Stimulated activated CD4-positive, alpha-beta T cell treated with anti-CD3 and anti-CD28 coated beads, TNF-alpha, amount 100 ng/mL, for 24 hours (primary cell): Measurements from ENCODE around the gene ASXL2.
"Not testable (repeated sequence)": the region's sequence is repeated elsewhere in the genome, so short reads cannot be mapped to it uniquely, and the experiment has no call there.

ENCODE experiments used
- DNase-seq, 3 experiments: peaks; one replicate each; pipeline ENCODE4 v3.0.0-alpha.2; 2020; ENCODE audit warnings: low read depth in 3 of 3

Gene ASXL2

DNA sequence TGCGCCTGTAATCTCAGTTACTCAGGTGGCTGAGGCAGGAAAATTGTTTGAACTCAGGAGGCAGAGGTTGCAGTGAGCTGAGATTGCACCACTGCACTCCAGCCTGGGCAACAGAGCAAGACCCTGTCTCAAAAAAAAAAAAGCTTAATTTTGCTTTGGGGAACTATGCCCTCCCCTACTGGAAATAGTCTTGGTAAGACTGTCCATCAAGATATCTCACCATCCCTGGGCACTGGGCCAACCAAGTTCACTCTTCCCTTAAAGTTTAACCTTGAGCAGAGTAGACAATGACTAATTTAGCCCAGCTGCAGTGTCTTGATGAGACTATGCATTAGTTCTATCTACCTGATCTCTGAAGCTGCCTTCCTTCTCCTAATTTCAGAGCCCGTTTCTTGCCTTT lies 44.7 kb downstream of the ASXL2 start:
- peak in 1 of 3 experiments; percentile 23 for DNase-seq

DNA sequence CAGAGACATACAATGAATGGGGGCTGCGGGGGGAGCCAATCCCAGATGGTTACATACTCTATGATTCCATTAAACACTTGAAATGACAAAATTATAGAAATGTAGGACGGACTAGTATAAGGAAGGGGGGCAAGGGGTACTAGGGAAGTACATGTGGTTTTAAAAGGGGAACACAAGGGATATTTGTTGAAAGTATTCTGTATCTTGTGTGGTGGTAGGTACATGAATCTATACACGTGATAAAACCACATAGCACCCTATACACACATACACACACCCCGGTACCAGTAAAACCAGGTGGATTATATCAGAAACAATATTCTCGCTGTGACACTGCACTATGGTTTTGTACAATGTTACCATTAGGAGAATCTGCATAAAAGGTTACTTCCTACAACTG lies 45.4 kb downstream of the ASXL2 start:
- no peak for DNase-seq

DNA sequence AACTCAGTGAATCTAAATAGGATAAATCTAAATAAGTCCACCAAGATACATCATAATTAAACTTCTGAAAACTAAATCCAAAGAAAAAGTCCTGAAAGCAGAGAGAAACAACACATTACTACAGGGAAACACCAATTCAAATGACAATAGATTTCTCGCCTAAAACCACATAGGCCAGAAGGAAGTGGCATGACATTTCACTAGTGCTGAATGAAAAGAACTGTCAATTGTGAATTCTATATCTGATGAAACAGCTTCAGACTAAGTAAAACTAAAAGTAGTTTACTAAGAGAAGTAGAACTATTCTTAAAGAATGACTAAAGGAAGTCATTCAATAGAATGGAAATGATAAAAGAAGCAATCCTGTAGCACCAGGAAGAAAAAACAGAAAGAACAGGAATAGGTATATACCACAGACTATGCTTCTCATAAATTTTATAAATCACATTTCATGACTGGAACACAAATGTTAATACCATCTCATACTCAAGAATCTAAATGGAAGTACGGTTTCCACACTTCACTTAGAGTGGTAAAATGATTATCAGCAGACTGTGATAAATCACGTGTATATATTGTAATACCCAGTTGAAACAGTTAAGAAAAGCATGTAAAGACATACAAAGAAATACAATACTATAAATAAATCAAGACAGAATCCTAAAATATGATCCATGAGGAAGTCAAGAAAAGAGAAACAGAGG lies 46.4 kb downstream of the ASXL2 start:
- no peak for DNase-seq

DNA sequence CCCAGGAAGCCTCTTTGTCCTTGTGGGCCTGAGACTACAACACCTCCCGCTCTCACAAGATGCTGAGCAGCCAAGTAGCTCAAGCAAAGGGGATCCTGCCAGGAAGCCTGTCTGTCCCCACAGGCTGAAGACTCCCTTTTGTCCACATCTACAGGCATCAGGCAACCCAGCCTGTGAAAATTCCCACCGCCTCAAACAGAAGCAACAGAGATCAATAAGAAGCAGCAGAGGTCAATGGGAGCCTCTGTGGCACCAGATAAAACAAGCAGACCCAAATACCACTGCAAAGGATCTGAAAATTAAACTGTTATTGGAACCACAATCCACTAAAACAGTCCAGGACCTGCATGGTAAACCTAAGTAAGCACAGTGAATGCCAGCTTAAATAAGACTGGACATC lies 48.5 kb downstream of the ASXL2 start:
- DNase-seq = no peak

DNA sequence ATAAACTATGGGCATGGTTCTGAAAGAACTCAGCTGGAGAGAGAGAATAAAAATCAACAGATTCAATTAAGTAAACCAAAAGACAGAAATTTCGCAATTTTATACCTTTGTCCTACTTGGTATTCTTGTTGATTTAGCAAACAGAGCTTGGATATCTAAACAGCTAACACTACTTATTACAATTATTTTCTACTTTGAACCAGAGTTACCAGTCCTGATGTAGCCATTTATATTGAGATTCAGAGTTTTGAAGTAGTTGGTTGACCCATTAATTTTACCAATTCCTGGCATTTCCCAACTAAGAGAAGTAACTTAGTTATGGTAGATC lies 48.9 kb downstream of the ASXL2 start:
- DNase-seq = no peak

DNA sequence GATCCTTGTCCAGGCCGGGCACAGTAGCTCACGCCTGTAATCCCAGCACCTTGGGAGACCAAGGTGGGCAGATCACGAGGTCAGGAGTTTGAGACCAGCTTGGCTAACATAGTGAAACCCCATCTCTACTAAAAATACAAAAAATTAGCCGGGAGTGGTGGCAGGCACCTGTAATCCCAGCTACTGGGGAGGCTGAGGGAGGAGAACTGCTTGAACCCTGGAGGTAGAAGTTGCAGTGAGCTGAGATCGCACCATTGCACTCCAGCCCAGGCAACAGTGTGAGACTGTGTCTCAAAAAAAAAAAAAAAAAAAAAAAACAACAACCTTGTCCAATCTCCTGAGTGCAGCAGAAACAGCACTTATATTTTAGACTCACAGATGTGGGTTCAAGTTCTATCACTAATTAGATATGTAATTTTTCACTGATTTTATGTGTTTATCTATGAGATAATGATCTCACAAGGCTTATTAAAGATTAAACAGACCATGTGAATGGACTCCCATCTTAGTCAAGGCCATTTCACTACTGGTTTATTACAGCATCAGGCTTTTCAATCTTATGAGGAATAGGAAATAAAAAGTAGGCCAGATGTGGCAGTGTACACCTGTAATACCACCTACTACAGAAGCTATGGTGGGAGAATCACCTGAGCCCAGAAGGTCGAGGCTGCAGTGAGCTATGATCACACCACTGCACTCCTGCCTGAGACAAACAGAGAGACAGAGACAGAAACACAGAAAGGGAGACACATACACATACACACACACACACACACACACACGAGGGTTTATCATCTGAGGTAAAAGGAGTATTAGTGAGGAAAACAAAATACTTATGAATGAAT lies 49.5 kb downstream of the ASXL2 start:
- not testable (repeated sequence) for DNase-seq

DNA sequence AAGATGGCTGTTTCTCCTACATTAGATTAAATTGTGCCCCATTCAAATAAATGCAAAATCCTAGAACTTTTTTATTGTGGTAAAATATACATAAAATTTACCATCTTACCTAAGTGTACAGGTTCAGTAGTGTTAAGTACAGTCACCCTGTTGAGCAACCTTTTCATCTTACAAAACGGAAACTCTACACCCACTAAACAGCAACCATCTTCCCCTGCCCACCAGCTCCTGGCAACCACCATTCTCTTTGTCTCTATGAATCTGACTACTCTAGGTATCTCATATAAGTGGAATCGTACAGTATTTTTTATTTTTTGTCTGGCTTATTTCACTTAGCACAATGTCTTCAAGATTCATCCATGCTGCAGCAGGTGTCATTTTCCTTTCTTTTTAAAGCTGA lies 53.0 kb downstream of the ASXL2 start:
- peak; percentile 21 to 40 (median 35) for DNase-seq

DNA sequence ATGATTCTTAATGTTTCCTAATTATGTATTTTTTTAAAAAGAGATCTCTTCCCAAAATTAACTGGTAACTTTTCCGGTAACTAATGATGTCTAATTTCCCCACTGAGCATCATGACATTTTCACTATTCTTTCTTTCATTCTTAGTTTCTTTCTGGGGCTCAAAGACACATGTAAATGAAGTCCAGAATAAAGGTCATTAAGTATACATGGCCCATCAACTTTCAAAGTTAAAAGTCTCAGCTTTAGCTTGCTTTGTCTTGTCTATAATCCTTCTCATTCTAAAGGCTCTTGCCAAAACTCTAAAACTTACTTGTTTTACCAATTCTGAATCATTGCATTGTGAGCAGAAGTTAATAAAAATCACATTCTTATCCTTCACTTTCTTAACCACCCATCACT lies 53.6 kb downstream of the ASXL2 start:
- no peak for DNase-seq

DNA sequence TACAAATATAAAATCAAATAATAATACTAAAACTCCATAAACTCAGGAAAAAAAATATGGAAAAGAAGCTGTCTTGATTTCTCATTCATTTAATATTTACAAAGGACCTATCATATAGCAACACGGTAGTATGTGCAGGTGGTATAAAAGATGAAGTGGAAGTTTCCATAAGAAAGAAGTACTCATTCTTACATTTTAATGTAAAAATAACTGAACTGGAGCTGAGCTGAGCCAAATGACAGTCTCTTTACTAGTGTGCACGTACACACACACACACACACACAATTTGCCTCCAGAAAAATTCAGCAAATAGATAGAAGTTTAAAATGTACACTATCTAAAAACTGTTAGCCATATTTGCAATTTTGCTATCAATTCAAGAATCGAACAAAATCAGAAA lies 54.1 kb downstream of the ASXL2 start:
- DNase-seq = no peak

DNA sequence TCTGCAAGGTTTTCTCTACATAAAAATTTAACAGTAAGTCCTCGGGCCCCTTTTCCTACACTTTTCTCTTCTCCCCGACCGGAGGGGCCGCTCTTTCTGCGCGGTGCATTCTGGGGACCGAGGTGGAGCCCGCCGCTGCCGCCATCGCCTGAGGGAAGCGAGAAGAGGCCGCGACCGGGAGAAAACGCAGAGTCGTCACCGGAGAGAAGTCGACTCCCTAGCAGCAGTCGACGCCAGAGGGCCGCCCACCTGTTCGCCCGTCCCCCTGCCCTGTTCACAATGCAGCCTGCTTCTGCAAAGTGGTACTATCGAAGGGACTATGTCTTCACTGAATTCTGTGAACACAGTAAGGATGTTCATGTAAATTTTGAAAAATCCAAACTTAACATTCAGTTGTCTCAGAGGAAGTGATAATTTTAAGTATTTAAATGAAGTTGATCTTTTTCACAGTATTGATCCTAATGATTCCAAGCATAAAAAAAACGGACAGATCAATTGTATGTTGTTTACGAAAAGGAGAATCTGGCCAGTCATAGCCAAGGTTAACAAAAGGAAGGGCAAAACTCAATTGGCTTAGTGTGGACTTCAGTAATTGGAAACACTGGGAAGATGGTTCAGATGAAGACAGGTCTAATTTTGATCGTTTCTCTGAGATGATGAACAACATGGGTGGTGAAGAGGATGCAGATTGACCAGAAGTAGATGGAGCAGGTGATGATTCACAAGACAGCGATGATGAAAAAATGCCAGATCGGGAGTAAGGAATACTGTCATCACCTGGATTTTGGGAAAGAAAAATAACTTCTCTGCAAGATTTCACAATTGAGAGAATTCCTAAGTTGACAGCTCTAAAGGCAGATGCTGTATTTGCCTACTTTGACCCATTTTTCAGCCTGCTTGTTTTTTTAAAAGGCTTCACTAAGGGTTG lies 55.8 kb downstream of the ASXL2 start:
- DNase-seq = peak; percentile 22 to 56 (median 30)

DNA sequence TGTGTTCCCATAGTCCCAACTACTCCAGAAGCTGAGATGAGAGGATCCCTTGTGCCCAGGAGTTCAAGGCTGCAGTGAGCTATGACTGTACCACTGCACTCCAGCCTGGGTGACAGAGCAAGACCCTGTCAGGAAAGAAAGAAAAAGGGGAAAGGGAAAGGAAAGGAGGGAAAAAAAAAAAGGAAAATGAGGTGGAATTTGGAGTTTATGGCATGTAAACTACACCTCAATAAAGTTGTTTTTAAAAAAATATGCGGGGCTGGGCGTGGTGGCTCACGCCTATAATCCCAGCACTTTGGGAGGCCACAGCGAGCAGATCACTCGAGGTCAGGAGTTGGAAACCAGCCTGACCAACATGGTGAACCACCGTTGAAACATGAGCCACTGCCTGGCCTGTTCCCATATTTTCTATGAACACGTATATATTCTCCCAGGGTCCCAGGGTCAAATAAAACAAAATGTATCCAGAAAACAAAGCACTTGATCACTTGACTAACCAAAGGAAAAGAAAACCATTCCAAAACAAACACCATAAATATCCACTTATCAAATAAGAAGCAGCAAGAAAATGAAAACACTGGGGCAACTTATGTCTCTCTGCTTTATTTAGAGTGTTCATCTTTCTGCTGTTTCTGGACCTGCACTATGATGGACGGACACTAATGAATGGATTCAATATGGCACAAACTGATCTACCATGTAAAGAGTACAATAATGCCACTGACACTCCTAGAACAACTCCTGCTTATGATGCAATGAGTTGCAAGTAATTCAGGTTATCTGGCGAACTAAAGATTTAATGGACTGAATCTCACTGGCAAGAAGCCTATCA lies 56.8 kb downstream of the ASXL2 start:
- no peak for DNase-seq

DNA sequence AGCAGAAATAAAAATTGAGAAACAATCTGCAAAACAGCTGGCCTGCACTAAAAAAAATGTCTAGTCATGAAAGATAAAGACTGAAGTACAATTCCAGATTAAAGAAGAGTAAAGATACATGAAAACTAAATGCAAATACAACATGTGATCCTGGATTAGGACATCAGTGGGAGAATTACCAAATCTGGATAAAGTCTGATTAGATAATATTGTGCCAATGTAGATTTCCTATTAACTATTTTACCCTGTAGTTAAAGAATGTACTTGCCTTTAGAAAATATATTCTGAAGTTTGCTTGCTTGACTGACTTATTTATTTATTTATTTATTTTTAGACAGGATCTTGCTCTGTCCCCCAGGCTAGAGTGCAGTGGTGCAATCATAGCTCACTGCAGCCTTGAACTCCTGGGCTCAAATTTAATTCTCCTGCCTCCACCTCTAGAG lies 58.7 kb downstream of the ASXL2 start:
- DNase-seq = no peak

DNA sequence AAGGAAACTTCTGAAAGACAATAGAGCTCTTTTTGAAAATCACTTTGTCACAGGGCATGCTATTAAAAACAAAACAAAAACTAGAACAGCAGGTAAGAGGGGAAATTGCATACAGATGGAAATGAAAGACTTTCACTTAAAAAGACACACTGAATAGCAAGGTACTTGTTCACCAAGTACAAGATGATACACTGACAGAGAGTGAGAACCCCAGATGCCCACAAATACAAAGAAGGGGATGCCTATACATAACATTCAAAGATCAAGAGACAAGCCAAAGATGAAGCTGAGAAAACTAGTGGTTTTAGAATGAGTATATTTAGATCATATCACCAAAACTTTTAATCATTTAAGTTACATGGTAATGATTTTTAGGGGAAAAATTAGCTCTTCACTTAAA lies 60.7 kb downstream of the ASXL2 start:
- no peak for DNase-seq

DNA sequence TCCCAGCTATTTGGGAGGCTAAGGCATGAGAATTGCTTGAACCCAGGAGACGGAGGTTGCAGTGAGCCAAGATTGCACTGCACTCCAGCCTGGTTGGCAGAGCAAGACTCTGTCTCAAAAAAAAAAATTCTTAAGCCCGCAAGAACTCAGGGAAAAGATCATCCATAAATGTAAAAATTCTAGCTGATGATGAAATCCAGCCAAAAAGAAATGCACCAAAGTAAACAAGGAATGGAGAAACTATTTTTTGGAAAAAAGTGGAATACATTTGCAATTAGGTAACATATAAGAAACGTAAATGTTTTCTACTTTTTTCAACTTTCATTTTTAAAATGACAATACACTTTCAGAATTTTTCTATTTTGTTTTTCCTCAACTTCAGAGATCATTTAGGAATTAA lies 61.3 kb downstream of the ASXL2 start:
- no peak for DNase-seq

DNA sequence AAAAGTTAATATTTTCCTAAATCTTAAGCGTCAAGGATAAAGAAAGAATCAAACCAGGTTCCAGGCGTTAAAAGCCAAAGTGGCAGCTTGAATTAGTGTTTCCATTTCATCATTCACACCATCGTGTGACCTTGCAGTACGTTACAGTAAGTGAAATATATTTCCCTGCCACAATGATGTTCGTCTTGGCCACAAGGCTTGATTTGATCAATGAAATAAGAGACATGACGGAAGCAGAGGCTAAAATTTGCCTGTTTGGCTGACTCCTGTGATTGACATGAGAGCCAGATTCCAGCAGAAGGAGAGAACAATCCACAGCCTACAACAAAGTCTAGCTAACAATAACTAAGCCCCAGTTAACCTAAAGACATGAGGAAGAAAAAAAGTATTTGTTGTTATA lies 62.0 kb downstream of the ASXL2 start:
- DNase-seq = no peak

DNA sequence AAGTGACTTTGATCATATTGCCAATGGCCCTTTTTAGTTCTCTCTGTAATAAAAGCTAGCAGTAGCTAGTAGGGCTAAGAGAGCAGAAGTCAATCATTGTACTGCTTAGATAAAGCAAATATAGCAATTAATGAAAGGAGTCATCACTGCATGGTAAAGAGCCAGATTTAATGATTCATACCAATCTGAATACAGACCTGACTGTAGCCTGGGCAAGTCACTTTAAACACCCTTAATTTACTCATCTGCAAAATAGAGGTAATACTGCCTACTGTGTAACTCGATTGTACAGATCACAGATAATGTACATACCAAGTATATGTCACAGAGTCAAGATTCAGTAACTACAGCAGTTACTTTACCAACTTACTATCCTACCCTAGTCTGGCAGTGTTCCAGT lies 63.6 kb downstream of the ASXL2 start:
- DNase-seq = no peak

DNA sequence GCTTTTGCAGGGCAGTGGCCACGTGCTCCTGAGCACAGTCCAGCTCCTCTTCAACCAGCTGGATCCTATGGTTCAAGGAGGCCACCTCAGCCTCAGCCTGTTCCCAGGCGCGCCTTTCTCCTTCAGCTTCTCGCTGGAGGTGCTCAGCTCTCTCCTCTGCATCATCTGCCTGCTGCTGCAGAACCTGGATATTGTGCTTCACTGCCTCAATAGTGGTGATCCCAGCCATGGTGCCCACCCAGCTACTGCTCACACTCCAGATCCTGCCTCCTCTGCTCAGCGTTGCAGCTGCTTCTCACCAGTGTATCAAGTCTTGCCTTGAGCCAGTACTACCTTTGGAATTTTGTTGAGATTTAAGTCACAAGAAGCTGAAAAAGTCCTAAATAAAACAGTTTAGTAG lies 67.9 kb downstream of the ASXL2 start:
- no peak for DNase-seq

DNA sequence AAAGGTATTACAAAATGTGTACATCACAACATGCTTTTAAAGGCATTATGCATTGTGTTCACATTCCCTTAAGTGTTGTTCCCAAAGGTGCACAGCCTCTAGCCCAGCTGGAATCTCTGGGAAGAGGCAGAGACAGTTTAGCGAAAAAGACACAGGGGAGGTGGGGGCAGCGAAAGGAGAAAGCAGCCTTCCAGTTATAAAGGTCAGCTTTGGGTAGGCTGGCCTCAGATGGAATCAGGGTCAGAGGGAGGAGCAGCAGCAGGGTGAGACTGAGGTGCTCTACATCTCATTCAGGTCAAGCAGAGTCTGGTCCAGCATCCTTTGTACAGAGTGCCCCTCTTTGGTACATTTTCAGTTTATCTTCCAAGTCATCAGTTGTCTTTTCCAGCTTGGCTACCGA lies 68.6 kb downstream of the ASXL2 start:
- no peak for DNase-seq

DNA sequence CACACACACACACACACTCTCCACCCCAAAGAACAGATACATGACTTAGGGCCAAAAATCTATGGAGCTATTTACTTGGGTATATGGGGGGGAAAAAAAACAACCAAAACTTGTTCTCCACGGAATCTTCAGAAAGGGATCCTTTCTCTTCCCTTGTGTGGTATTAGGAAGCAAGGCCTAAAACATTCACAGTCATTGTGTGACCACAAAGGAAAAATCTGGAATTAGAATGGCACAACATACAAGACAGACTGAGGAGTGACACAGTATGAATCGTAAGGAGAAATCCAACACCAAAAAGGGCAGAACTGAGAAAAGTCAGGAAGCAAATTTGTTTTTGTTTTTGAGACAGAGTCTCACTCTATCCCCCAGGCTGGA lies 70.3 kb downstream of the ASXL2 start:
- DNase-seq = no peak

DNA sequence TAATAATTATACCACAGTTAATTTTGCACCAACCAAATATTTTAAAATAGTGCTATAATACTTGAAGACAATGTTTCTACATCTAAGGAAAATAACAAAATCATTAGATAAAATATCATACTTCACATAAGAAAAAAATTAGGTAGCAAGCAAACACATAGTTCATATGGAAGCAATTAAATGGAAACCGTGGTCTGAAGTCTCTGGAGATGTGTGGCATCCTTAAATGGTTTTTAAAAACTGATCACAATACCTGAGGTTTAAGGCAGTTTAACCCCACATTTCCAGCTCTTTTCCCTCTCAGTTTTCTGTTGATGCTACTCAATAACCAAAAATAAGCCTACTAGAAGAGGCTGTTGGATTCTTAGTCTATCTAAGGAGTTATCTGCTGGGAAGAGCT lies 71.3 kb downstream of the ASXL2 start:
- no peak for DNase-seq

DNA sequence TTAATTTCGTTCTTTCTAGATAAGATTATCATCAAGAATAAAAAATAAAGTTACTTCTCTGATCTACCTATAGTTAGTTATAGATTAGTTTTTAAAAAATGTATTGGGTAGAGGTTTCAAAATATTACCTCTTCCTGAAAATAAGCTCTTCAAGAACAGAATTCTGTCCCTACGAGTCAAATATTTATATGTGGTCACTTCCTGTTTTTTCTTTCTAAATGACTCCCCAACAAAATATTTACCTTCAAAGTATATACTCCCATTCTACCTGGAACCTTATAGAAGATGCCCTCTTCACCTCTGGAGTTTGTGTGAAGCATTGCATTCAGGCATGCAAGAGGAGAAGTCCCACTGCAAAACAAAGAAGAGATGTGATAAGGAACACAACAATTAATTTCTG lies 72.3 kb downstream of the ASXL2 start:
- DNase-seq = no peak

DNA sequence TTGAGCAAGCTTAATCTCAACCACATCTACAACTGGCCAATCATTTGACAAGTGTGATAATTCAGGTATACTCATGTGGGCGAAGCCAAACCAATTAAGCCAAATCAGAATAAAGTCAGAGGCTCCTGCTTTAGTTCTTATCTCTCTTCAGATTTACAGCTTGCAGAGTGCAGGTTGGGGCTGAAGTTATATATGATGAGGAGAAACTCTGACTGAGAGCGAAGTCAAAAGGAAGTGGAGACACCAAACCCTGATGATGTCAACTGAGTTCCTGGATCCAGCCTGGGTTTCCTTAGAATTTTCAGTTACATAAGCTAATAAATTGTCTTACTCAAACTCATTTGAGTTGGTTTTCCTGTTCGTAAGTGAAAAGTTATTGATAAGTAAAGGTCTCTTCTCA lies 73.9 kb downstream of the ASXL2 start:
- DNase-seq = no peak
